ENCODE results near the gene HBZ. TPM values are rescaled to one million over a fixed set of nuclear protein-coding genes. Genes with fewer than 3 reads are reported as not detected.

HBZ gene
- total and polyA plus RNA-seq, 2 of the 13 experiments (the other 11 are each of a cell fraction or from before 2014, with no cell fraction given), result 0.21 TPM; not detected in 1

- no peak for TF ChIP-seq ZNF576 (CRISPR knock-in tag; IDR thresholded peaks at IDR 0.05)
- TF ChIP-seq TGIF2 (CRISPR knock-in tag; IDR thresholded peaks at IDR 0.05), result no peak
- peak; percentile 20; the same call in 1 of the 3 replicates for TF ChIP-seq MXI1 (IDR thresholded peaks at IDR 0.05; ENCODE audit: borderline replicate concordance, low read depth, low read length)
- TF ChIP-seq ZFX (CRISPR knock-in tag; IDR thresholded peaks at IDR 0.05; ENCODE audit: low read depth), result peak; percentile 13; the same call in 1 of the 2 replicates
- 0 out of 2 replicates have a peak, but pooled peaks have one; percentile 16 for TF ChIP-seq GABPB1 (CRISPR knock-in tag; IDR thresholded peaks at IDR 0.05)
- TF ChIP-seq XRCC5 (optimal IDR thresholded peaks at IDR 0.05; ENCODE audit: low read length), result peak; percentile 81
- no peak for TF ChIP-seq ZNF460 (CRISPR knock-in tag; IDR thresholded peaks at IDR 0.05; ENCODE audit: borderline replicate concordance)
- TF ChIP-seq POLR2G (IDR thresholded peaks at IDR 0.05; ENCODE audit: low read depth, low read length), result no peak
- peak; percentile 42; the same call in 1 of the 2 replicates for TF ChIP-seq ERF (CRISPR knock-in tag; IDR thresholded peaks at IDR 0.05)
- peak; percentile 31 to 49; a peak in 1 of 4 replicates for TF ChIP-seq HMGXB4 (CRISPR knock-in tag; IDR thresholded peaks at IDR 0.05; ENCODE audit: borderline replicate concordance in 1 of 2, low read depth in 1 of 2)
- TF ChIP-seq LBX2 (CRISPR knock-in tag; IDR thresholded peaks at IDR 0.05; ENCODE audit: borderline replicate concordance), result no peak
- 0 out of 2 replicates have a peak, but pooled peaks have one; percentile 14 for TF ChIP-seq FOXA3 (CRISPR knock-in tag; IDR thresholded peaks at IDR 0.05)
- peak; percentile 39; the same call in 1 of the 2 replicates for TF ChIP-seq SAP130 (CRISPR knock-in tag; IDR thresholded peaks at IDR 0.05; ENCODE audit: low read depth)
- no peak for TF ChIP-seq ZNF225 (CRISPR knock-in tag; IDR thresholded peaks at IDR 0.05)
- no peak for TF ChIP-seq NR2F1 (CRISPR knock-in tag; IDR thresholded peaks at IDR 0.05)
- peak; percentile 53 for TF ChIP-seq ZFP91 (CRISPR knock-in tag; IDR thresholded peaks at IDR 0.05; ENCODE audit: borderline replicate concordance)
- TF ChIP-seq ZNF687 (CRISPR knock-in tag; IDR thresholded peaks at IDR 0.05), result peak; percentile 65
- TF ChIP-seq KDM2A (CRISPR knock-in tag; IDR thresholded peaks at IDR 0.05; ENCODE audit: borderline replicate concordance, low read depth), result 0 out of 2 replicates have a peak, but pooled peaks have one; percentile 19
Measured at GRCh38 chr16:117379-118365, 34.8 kb upstream of the HBZ start (continued).
